ENCODE data around the gene SSB. TPM values are rescaled to one million over a fixed set of nuclear protein-coding genes. Genes with fewer than 3 reads are reported as not detected.
"Not testable (repeated sequence)": the region's sequence is repeated elsewhere in the genome, so short reads cannot be mapped to it uniquely, and the experiment has no call there.

SSB gene
- total and polyA plus RNA-seq, 2 donors from 2014 or later = 82.0 to 86.6 TPM

DNA sequence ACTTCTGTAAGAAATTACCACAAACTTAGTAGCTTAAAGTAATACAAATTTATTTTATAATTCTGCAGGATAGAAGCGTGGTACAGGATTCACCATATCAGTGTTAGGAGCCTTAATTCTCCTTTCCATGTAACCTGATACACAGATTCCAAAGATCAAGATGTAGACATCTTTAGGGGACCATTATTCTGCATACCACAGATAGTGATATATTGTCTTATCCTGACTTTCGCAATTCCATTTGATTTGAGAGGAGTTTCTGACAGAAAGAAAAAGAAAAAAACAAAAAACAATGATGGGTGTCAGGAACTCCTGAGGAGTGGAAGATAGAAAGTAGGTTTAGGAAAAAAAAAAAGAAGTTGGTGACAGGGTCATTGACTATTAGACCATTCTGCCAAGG, 40.9 kb upstream of the SSB start:
- H3K36me3 ChIP-seq (ENCODE audit: control insufficient read depth in 2 of 3, insufficient read depth in 3 of 3, low read length in 3 of 3) = no peaks in the 10 kb centered on the region
- H3K27me3 ChIP-seq (ENCODE audit: control insufficient read depth, insufficient read depth, low read length) = no peaks in the 10 kb centered on the region
- no peaks in the 10 kb centered on the region for H3K4me1 ChIP-seq (ENCODE audit: control insufficient read depth in 2 of 3, insufficient read depth in 2 of 3, low read depth in 1 of 3, low read length in 3 of 3)
- H3K4me3 ChIP-seq (ENCODE audit: low read length in 3 of 3) = no peak overlapping the region
- H3K27ac ChIP-seq (ENCODE audit: low read depth in 2 of 2, low read length in 2 of 2) = no peak overlapping the region
- no peak for DNase-seq
- intact Hi-C loops (cut with DNase I) = no loop called here
- FAIRE-seq = no peak
- H3K9ac ChIP-seq (ENCODE audit: low read length in 3 of 3) = no peak overlapping the region
- no peaks in the 10 kb centered on the region for H3K9me3 ChIP-seq (ENCODE audit: control insufficient read depth in 2 of 3, insufficient read depth in 1 of 3, low read length in 3 of 3)
- TF ChIP-seq, protein P1, sequence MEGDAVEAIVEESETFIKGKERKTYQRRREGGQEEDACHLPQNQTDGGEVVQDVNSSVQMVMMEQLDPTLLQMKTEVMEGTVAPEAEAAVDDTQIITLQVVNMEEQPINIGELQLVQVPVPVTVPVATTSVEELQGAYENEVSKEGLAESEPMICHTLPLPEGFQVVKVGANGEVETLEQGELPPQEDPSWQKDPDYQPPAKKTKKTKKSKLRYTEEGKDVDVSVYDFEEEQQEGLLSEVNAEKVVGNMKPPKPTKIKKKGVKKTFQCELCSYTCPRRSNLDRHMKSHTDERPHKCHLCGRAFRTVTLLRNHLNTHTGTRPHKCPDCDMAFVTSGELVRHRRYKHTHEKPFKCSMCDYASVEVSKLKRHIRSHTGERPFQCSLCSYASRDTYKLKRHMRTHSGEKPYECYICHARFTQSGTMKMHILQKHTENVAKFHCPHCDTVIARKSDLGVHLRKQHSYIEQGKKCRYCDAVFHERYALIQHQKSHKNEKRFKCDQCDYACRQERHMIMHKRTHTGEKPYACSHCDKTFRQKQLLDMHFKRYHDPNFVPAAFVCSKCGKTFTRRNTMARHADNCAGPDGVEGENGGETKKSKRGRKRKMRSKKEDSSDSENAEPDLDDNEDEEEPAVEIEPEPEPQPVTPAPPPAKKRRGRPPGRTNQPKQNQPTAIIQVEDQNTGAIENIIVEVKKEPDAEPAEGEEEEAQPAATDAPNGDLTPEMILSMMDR (IDR thresholded peaks at IDR 0.05; ENCODE audit: borderline replicate concordance, extremely low read depth, insufficient read depth) = no peak

DNA sequence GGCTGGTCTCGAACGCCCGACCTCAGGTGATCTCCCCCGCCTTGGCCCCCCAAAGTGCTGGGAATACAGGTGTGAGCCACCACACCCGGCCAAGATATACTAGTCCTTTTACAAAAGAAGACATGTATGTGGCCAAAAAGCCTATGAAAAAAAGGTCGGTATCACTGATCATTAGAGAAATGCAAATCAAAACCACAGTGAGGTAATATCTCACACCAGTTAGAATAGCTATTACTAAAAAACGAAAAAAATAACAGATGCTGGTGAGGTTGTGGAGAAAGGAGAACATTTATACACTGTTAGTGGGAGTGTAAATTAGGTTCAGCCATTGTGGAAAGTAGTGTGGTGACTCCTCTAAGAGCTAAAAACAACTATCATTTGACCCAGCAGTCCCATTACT, 38.7 kb upstream of the SSB start:
- no peak for DNase-seq
- no peaks in the 10 kb centered on the region for H3K27me3 ChIP-seq (ENCODE audit: control insufficient read depth, insufficient read depth, low read length)
- H3K36me3 ChIP-seq (ENCODE audit: control insufficient read depth in 2 of 3, insufficient read depth in 3 of 3, low read length in 3 of 3) = no peaks in the 10 kb centered on the region
- no peak for FAIRE-seq
- no peaks in the 10 kb centered on the region for H3K9me3 ChIP-seq (ENCODE audit: control insufficient read depth in 2 of 3, insufficient read depth in 1 of 3, low read length in 3 of 3)
- intact Hi-C loops (cut with DNase I) = no loop called here
- H3K9ac ChIP-seq (ENCODE audit: low read length in 3 of 3) = no peak overlapping the region
- TF ChIP-seq, protein P1 (IDR thresholded peaks at IDR 0.05; ENCODE audit: borderline replicate concordance, extremely low read depth, insufficient read depth) = no peak
- H3K4me3 ChIP-seq (ENCODE audit: low read length in 3 of 3) = no peak overlapping the region
- no peaks in the 10 kb centered on the region for H3K4me1 ChIP-seq (ENCODE audit: control insufficient read depth in 2 of 3, insufficient read depth in 2 of 3, low read depth in 1 of 3, low read length in 3 of 3)
- no peak overlapping the region for H3K27ac ChIP-seq (ENCODE audit: low read depth in 2 of 2, low read length in 2 of 2)

GRCh38 chr2:169760798-169761197, 37.9 kb upstream of the SSB start:
- intact Hi-C loops (cut with DNase I); H3K27me3 ChIP-seq (ENCODE audit: control insufficient read depth, insufficient read depth, low read length); H3K9me3 ChIP-seq (ENCODE audit: control insufficient read depth in 2 of 3, insufficient read depth in 1 of 3, low read length in 3 of 3); H3K27ac ChIP-seq (ENCODE audit: low read depth in 2 of 2, low read length in 2 of 2); H3K36me3 ChIP-seq (ENCODE audit: control insufficient read depth in 2 of 3, insufficient read depth in 3 of 3, low read length in 3 of 3); H3K4me3 ChIP-seq (ENCODE audit: low read length in 3 of 3); H3K9ac ChIP-seq (ENCODE audit: low read length in 3 of 3); FAIRE-seq; DNase-seq; H3K4me1 ChIP-seq (ENCODE audit: control insufficient read depth in 2 of 3, insufficient read depth in 2 of 3, low read depth in 1 of 3, low read length in 3 of 3): not testable (repeated sequence)

DNA sequence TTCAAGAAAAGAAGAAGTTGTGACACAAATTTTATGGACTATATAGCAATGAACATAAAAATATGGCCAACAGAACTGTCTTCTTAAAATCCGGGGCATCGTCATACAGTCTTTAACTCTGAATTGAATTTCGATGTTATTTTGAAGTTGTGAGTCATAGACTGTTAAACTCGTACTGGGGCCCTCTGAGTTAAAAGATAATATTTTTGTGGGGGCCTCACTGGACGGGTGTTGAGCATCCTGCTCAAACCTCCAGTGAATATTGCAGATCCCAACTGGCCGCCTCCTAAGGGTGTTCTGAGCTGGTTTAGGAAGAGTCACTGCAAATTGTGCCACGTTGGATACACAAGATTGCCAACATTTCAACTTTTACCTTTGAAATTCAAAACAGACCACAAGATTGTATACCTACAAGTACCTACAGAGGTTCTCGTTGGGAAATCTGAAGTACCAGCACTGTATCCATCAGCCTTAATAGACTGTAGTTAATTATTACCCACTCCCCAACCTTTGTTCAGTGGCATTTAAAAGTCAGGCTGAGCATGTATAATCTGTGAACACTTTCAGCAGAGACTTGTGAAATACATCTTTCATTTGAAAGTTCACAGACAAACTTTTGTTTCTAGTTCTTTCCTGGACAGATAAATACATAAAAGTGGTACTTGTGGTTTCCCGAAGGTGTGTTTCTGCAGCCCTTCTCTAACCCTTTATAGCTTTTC, 37.3 kb upstream of the SSB start:
- H3K4me1 ChIP-seq (ENCODE audit: control insufficient read depth in 2 of 3, insufficient read depth in 2 of 3, low read depth in 1 of 3, low read length in 3 of 3) = no peaks in the 10 kb centered on the region
- no peak overlapping the region for H3K4me3 ChIP-seq (ENCODE audit: low read length in 3 of 3)
- peak in 2 of 5 donors; percentile 52 to 53 for DNase-seq
- no peaks in the 10 kb centered on the region for H3K27me3 ChIP-seq (ENCODE audit: control insufficient read depth, insufficient read depth, low read length)
- H3K9ac ChIP-seq (ENCODE audit: low read length in 3 of 3) = no peak overlapping the region
- TF ChIP-seq, protein P1 (IDR thresholded peaks at IDR 0.05; ENCODE audit: borderline replicate concordance, extremely low read depth, insufficient read depth) = no peak
- no peak overlapping the region for H3K27ac ChIP-seq (ENCODE audit: low read depth in 2 of 2, low read length in 2 of 2)
- no peaks in the 10 kb centered on the region for H3K36me3 ChIP-seq (ENCODE audit: control insufficient read depth in 2 of 3, insufficient read depth in 3 of 3, low read length in 3 of 3)
- no peaks in the 10 kb centered on the region for H3K9me3 ChIP-seq (ENCODE audit: control insufficient read depth in 2 of 3, insufficient read depth in 1 of 3, low read length in 3 of 3)
- FAIRE-seq = no peak
- intact Hi-C loops (cut with DNase I) = no loop called here
